Suprapubic skin (tissue), 4 donors: ENCODE data around the gene ISY1. TPM values are rescaled to one million over a fixed set of nuclear protein-coding genes. Genes with fewer than 3 reads are reported as not detected.
"Not testable (repeated sequence)": the region's sequence is repeated elsewhere in the genome, so short reads cannot be mapped to it uniquely, and the experiment has no call there.

ENCODE experiments used
- DNase-seq, 2 donors: peaks; one replicate each; pipeline ENCODE4 v3.0.0-alpha.2; 2019; ENCODE audit warnings: low spot score in 2 of 2
- H3K27ac ChIP-seq: fragments of 200-600 bp; sonication (generic); one replicate; pipeline ENCODE4 v1.5.1; 2019
- H3K27me3 ChIP-seq: fragments of 200-600 bp; sonication (generic); one replicate; pipeline ENCODE4 v1.5.1; 2019
- H3K36me3 ChIP-seq: fragments of 200-600 bp; sonication (generic); one replicate; pipeline ENCODE4 v1.5.1; 2019
- H3K4me1 ChIP-seq: fragments of 200-600 bp; sonication (generic); one replicate; pipeline ENCODE4 v1.5.1; 2019
- H3K4me3 ChIP-seq: fragments of 200-600 bp; sonication (generic); one replicate; pipeline ENCODE4 v1.5.1; 2019; ENCODE audit warnings: mild to moderate bottlenecking
- H3K9me3 ChIP-seq: fragments of 200-600 bp; sonication (generic); one replicate; pipeline ENCODE4 v1.5.1; 2019
- CTCF ChIP-seq, 2 donors: fragments of 200-600 bp in 1 of 2; fragments of 450-650 bp in 1 of 2; sonication (generic) in 1 of 2; IDR thresholded peaks; one replicate each; pipeline ENCODE4 v1.5.1; 2016 to 2019; ENCODE audit warnings: antibody characterized with exemption in 2 of 2, mild to moderate bottlenecking in 1 of 2, moderate library complexity in 1 of 2
- EP300 ChIP-seq: sonication (generic); formaldehyde crosslinking; IDR thresholded peaks from one replicate; pipeline ENCODE4 v1.6.1; 2017; ENCODE audit warnings: antibody characterized with exemption
- POLR2A ChIP-seq, 2 donors: fragments of 450-650 bp; IDR thresholded peaks; one replicate each; pipeline ENCODE4 v1.6.1; 2017; ENCODE audit warnings: antibody characterized with exemption in 2 of 2, mild to moderate bottlenecking in 2 of 2, moderate library complexity in 2 of 2
- POLR2AphosphoS5 ChIP-seq, 3 donors: sonication (generic); formaldehyde crosslinking; IDR thresholded peaks; one replicate each; pipeline ENCODE4 v1.6.1; 2017; ENCODE audit warnings: antibody characterized with exemption in 3 of 3
- WGBS: methylation state at CpG from one replicate; pipeline ENCODE4 v1.1.5; 2018; 5-methylcytosine and 5-hydroxymethylcytosine counted together
- total RNA-seq, 4 donors: library from RNA; depleted of rRNA; stranded (reverse); fragments of >200 nt; gene quantifications; one replicate each; pipeline ENCODE4 v1.1.0, GENCODE V29; 2016

ISY1 gene
- total RNA-seq, 4 donors from 2014 or later, result 6.3 to 18.2 (median 16.3) TPM

GRCh38 chr3:129176051-129176450, 15.2 kb upstream of the ISY1 start:
- Histone ChIP-seq H3K4me1 (peaks cover 85% of the 10 kb centered on the region), H3K27ac (no peak overlapping the region), H3K4me3 (no peak overlapping the region), H3K27me3 (no peaks in the 10 kb centered on the region), H3K36me3 (peaks cover 27% of the 10 kb centered on the region), H3K9me3 (no peaks in the 10 kb centered on the region)
- WGBS, result 42% methylated on average over 1 of the region's 1 CpG
- DNase-seq, result no peak
- TF ChIP-seq EP300 (no peak), POLR2AphosphoS5 (IDR thresholded peaks at IDR 0.05) (no peak), CTCF (IDR thresholded peaks at IDR 0.05) (no peak), POLR2A (IDR thresholded peaks at IDR 0.05) (no peak)

DNA sequence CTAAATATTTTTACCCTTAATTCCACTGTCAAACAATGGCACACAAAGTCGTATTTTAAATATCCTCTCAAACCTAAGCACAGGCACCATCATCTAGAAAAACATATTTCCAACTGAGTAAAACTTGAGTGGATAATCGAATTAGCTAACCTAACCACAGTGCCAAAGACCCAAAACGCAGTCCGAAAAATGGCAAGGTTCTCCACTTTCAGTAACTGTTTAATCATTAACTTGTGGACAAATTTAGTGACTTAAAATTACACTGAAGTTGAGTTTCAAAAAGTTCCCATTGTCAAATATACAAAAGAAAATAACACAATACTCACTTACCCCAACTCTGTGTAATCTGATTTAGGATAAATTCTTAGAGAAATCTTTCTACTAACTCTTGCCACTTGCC, 12.9 kb upstream of the ISY1 start:
- Histone ChIP-seq H3K9me3 (no peaks in the 10 kb centered on the region), H3K36me3 (peaks cover 45% of the 10 kb centered on the region), H3K27ac (no peak overlapping the region), H3K27me3 (no peaks in the 10 kb centered on the region), H3K4me3 (no peak overlapping the region), H3K4me1 (peaks cover 61% of the 10 kb centered on the region)
- no peak for DNase-seq
- 54% methylated on average over 4 of the region's 4 CpGs for WGBS
- TF ChIP-seq POLR2AphosphoS5 (IDR thresholded peaks at IDR 0.05), result no peak
- TF ChIP-seq EP300, result no peak
- no peak for TF ChIP-seq POLR2A (IDR thresholded peaks at IDR 0.05)
- TF ChIP-seq CTCF (IDR thresholded peaks at IDR 0.05), result no peak

DNA sequence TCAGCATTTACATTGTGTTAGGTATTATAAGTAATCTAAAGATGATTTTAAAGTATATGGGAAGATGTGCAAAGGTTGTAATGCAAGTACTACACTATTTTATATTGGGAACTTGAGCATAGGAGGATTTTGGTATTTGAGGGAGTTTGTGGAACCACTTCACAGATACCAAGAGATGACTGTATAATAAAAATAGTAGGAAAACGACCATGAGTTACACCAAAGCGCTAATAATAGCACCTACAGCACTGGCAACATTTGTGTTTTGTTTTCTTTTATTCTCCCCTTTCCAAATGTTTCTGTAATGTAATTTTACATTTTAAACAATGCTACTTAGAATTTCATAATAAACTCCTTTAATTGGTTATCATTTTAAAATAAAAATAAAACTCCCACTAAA, 12.3 kb upstream of the ISY1 start:
- peaks cover 45% of the 10 kb centered on the region for H3K36me3 ChIP-seq
- H3K4me3 ChIP-seq, result no peak overlapping the region
- no peak overlapping the region for H3K27ac ChIP-seq
- peaks cover 56% of the 10 kb centered on the region for H3K4me1 ChIP-seq
- no peaks in the 10 kb centered on the region for H3K27me3 ChIP-seq
- 43% methylated on average over 2 of the region's 2 CpGs for WGBS
- DNase-seq, result no peak
- TF ChIP-seq POLR2A (IDR thresholded peaks at IDR 0.05) (no peak), CTCF (IDR thresholded peaks at IDR 0.05) (no peak), EP300 (no peak), POLR2AphosphoS5 (IDR thresholded peaks at IDR 0.05) (no peak)
- no peaks in the 10 kb centered on the region for H3K9me3 ChIP-seq

DNA sequence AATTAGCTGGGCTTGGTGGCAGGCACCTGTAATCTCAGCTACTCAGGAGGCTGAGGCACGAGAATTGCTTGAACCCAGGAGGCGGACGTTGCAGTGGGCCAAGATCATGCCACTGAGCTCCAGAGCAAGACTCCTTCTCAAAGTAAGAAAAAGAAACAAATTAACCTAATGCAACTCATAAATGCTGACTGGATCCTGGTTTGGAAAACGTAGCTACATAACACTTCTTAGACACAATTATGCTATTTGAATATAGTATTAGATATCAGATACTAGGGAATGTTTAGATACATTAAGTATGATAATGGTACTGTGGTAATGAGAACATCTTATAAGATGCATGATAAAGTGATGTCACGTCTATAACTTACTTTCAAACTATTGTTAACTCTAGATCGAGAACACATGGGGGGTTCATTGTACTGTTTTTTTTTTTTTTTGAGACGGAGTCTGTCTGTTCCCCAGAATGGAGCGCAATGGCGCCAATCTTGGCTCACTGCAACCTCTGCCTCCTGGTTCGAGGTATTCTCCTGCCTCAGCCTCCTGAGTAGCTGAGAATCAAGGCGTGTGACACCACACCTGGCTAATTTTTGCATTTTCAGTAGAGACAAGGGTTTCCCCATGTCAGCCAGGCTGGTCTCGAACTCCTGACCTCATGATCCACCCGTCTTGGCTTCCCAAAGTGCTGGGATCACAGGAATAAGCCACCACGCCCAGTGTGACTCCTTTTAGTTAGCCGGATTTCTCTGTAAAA, 5.9 kb upstream of the ISY1 start:
- Histone ChIP-seq H3K4me1 (peaks cover 15% of the 10 kb centered on the region), H3K27ac (no peak overlapping the region), H3K4me3 (no peak overlapping the region), H3K27me3 (no peaks in the 10 kb centered on the region), H3K9me3 (no peaks in the 10 kb centered on the region), H3K36me3 (peaks cover 64% of the 10 kb centered on the region)
- 86% methylated on average over 15 of the region's 15 CpGs for WGBS
- DNase-seq, result no peak
- no peak for TF ChIP-seq EP300
- TF ChIP-seq CTCF (IDR thresholded peaks at IDR 0.05), result no peak

DNA sequence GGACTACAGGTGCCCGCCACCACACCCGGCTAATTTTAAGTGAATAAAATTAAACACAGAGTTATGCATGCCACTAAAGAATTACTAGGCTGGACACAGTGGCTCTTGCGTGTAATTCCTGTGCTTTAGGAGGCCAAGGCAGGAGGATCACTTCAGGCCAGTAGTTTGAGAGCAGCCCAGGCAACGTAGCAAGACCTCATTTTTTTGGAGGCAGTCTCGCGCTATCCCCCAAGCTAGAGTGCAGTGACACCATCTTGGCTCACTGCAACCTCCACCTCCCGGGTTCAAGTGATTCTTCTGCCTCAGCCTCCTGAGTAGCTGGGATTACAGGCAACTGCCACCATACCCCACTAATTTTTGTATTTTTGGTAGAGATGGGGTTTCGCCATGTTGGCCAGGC, 4.7 kb upstream of the ISY1 start:
- H3K36me3 ChIP-seq, result peaks cover 52% of the 10 kb centered on the region
- H3K27ac ChIP-seq, H3K9me3 ChIP-seq, DNase-seq, H3K4me3 ChIP-seq, H3K27me3 ChIP-seq: not testable (repeated sequence)
- WGBS, result 91% methylated on average over 8 of the region's 8 CpGs
- peaks cover 14% of the 10 kb centered on the region for H3K4me1 ChIP-seq

DNA sequence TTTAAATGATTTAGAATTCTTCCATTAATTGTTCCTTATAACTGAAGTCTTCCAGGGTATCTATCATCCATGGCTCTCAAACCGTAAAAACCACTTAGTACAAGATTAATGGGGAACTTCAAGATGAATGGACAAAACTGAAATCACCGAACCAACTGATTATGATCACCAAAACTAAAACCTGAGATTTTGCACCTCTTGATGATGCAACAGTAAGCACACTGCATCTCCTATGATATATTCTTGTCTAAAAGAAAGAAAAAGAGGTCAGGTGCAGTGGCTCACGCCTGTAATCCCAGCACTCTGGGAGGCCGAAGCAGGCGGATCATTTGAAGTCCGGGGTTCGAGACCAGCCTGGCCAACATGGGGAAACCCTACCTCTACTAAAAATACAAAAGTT, 3.6 kb upstream of the ISY1 start:
- Histone ChIP-seq H3K4me3 (no peak overlapping the region), H3K4me1 (peaks cover 21% of the 10 kb centered on the region), H3K27ac (no peak overlapping the region), H3K27me3 (no peaks in the 10 kb centered on the region), H3K36me3 (peaks cover 41% of the 10 kb centered on the region), H3K9me3 (no peaks in the 10 kb centered on the region)
- DNase-seq, result no peak
- TF ChIP-seq CTCF (IDR thresholded peaks at IDR 0.05), result no peak
- no peak for TF ChIP-seq POLR2A (IDR thresholded peaks at IDR 0.05)
- no peak for TF ChIP-seq POLR2AphosphoS5 (IDR thresholded peaks at IDR 0.05)
- no peak for TF ChIP-seq EP300
- WGBS, result 84% methylated on average over 7 of the region's 7 CpGs
